Esophagus squamous epithelium (tissue), 4 donors: ENCODE data around the gene SV2B.

ENCODE experiments used
- POLR2A ChIP-seq, 4 donors: fragments of 450-650 bp; IDR thresholded peaks; one replicate each; pipeline ENCODE4 v1.6.1; 2017; ENCODE audit warnings: antibody characterized with exemption in 4 of 4, mild to moderate bottlenecking in 4 of 4, moderate library complexity in 3 of 4
- TF ChIP-seq, protein P1 (sequence below), 6 experiments: fragments of 450-650 bp in 4 of 6; fragments of 200-600 bp in 2 of 6; sonication (generic) in 2 of 6; IDR thresholded peaks; one replicate each; pipeline ENCODE4 v1.5.1; 2016 to 2019; ENCODE audit warnings: antibody characterized with exemption in 6 of 6, mild to moderate bottlenecking in 4 of 6, moderate library complexity in 4 of 6

- TF ChIP-seq, protein P1, sequence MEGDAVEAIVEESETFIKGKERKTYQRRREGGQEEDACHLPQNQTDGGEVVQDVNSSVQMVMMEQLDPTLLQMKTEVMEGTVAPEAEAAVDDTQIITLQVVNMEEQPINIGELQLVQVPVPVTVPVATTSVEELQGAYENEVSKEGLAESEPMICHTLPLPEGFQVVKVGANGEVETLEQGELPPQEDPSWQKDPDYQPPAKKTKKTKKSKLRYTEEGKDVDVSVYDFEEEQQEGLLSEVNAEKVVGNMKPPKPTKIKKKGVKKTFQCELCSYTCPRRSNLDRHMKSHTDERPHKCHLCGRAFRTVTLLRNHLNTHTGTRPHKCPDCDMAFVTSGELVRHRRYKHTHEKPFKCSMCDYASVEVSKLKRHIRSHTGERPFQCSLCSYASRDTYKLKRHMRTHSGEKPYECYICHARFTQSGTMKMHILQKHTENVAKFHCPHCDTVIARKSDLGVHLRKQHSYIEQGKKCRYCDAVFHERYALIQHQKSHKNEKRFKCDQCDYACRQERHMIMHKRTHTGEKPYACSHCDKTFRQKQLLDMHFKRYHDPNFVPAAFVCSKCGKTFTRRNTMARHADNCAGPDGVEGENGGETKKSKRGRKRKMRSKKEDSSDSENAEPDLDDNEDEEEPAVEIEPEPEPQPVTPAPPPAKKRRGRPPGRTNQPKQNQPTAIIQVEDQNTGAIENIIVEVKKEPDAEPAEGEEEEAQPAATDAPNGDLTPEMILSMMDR (IDR thresholded peaks at IDR 0.05): no peak
- TF ChIP-seq POLR2A (IDR thresholded peaks at IDR 0.05): no peak
Measured at GRCh38 chr15:91104111-91104510, 4.1 kb downstream of the SV2B start.
